Loucy (cell line): Measurements from ENCODE around the gene TBC1D22A.

Experiments
- H2AFZ ChIP-seq: fragments of 200-600 bp; sonication (generic); 2 replicates; pipeline ENCODE4 v1.6.0; 2016; ENCODE audit warnings: antibody characterized with exemption, mild to moderate bottlenecking, low read length, moderate library complexity
- H3F3A ChIP-seq: fragments of 200-600 bp; 2 replicates; pipeline ENCODE4 v1.6.0; 2016; ENCODE audit warnings: antibody characterized with exemption, low read depth, mild to moderate bottlenecking
- H3K27me3 ChIP-seq: fragments of 200-600 bp; sonication (generic); 2 replicates; pipeline ENCODE4 v1.6.1; 2014; ENCODE audit warnings: low read length, mild to moderate bottlenecking; ENCODE audit not compliant: insufficient read depth, poor library complexity, severe bottlenecking
- H3K36me3 ChIP-seq: fragments of 200-600 bp; sonication (generic); 2 replicates; pipeline ENCODE4 v1.6.1; 2016; ENCODE audit warnings: low read length; ENCODE audit not compliant: insufficient read depth
- H3K4me1 ChIP-seq: fragments of 200-600 bp; sonication (generic); 2 replicates; pipeline ENCODE4 v1.5.1; 2014; ENCODE audit warnings: low read length, mild to moderate bottlenecking; ENCODE audit not compliant: insufficient read depth, poor library complexity, severe bottlenecking
- H3K4me2 ChIP-seq: fragments of 200-600 bp; sonication (generic); 2 replicates; pipeline ENCODE4 v1.6.0; 2014; ENCODE audit warnings: antibody characterized with exemption, low read length, low read depth, mild to moderate bottlenecking; ENCODE audit not compliant: poor library complexity, severe bottlenecking
- H3K4me3 ChIP-seq: fragments of 200-600 bp; sonication (generic); 2 replicates; pipeline ENCODE4 v1.5.1; 2014; ENCODE audit warnings: low read length, mild to moderate bottlenecking, mixed read lengths; ENCODE audit not compliant: poor library complexity, severe bottlenecking
- H3K79me2 ChIP-seq: fragments of 200-600 bp; sonication (generic); 2 replicates; pipeline ENCODE4 v1.6.1; 2014; ENCODE audit warnings: low read length; ENCODE audit not compliant: insufficient read depth
- H3K9ac ChIP-seq: fragments of 200-600 bp; sonication (generic); 2 replicates; pipeline ENCODE4 v1.6.0; 2014; ENCODE audit warnings: mild to moderate bottlenecking, low read depth, low read length, moderate library complexity; ENCODE audit not compliant: poor library complexity, severe bottlenecking
- H3K9me2 ChIP-seq: fragments of 200-600 bp; sonication (generic); replicated peaks from 2 replicates; pipeline ENCODE4 v1.6.1; 2016; ENCODE audit warnings: low read depth, low read length, mixed read lengths
- H3K9me3 ChIP-seq: fragments of 200-600 bp; sonication (generic); 2 replicates; pipeline ENCODE4 v1.6.1; 2014; ENCODE audit warnings: mild to moderate bottlenecking, antibody characterized with exemption, low read length, low read depth; ENCODE audit not compliant: insufficient read depth
- H4K20me1 ChIP-seq: fragments of 200-600 bp; sonication (generic); 2 replicates; pipeline ENCODE4 v1.6.0; 2014; ENCODE audit warnings: antibody characterized with exemption, low read length, mild to moderate bottlenecking; ENCODE audit not compliant: insufficient read depth, poor library complexity, severe bottlenecking
- CTCF ChIP-seq: fragments of 200-600 bp; sonication (generic); conservative IDR thresholded peaks from 2 replicates; pipeline ENCODE4 v1.5.1; 2014; ENCODE audit warnings: mild to moderate bottlenecking, antibody characterized with exemption, low read length
- EZH2phosphoT487 ChIP-seq: fragments of 200-600 bp; IDR thresholded peaks from 2 replicates; pipeline ENCODE4 v1.6.1; 2018; ENCODE audit warnings: antibody characterized with exemption, mild to moderate bottlenecking, moderate library complexity, borderline replicate concordance

The TBC1D22A gene

GRCh38 chr22:47142427-47143046 lies 380.1 kb downstream of the TBC1D22A start:
- Histone ChIP-seq H3K4me2 (no peak overlapping the region), H3K79me2 (no peaks in the 10 kb centered on the region), H3K36me3 (no peaks in the 10 kb centered on the region; the same call in 1 of the 2 replicates), H3K4me3 (no peak overlapping the region), H3K27me3 (no peaks in the 10 kb centered on the region), H4K20me1 (no peaks in the 10 kb centered on the region), H2AFZ (no peak overlapping the region), H3K4me1 (no peaks in the 10 kb centered on the region), H3K9me2 (no peaks in the 10 kb centered on the region), H3K9ac (no peak overlapping the region), H3K9me3 (no peaks in the 10 kb centered on the region), H3F3A (no peaks in the 10 kb centered on the region)
- TF ChIP-seq EZH2phosphoT487 = no peak
- no peak for TF ChIP-seq CTCF

DNA sequence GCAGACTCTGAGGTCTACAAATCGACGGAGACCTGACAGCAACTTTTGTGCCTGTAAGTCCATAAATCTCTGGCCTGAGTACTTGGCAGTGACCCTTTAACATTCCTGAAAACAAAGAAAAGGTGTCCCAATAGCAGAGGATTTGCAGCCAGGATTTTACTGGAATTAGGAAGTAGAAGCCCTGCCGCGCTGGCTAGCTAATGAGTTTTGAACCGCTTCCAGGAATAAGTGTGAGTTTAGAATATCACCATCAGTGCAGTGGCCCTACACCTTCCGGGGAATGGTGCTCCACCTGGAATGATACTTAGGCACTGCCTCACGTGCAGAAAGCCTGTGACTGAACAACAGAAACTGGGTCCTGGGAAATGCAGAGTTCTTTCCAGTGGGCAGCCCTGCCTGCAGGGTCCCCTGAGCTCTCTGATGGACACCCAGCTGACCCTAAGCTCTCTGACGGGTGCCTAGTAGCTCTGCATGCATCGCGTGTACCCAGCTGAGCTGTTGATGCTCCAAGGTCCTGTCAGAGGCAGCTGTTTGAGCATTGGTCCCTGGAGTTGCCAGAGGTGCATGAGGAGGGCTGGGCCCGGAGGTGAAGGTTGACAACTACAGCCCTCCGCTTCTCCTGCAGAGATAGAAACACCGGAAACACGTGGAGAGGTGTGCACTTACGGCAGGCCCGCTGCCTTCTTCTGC lies 380.9 kb downstream of the TBC1D22A start:
- no peak overlapping the region for H3K9ac ChIP-seq
- H3K9me3 ChIP-seq = no peaks in the 10 kb centered on the region
- TF ChIP-seq CTCF (no peak), EZH2phosphoT487 (no peak)
- no peak overlapping the region for H3K4me3 ChIP-seq
- no peaks in the 10 kb centered on the region for H4K20me1 ChIP-seq
- H3K36me3 ChIP-seq = no peaks in the 10 kb centered on the region; the same call in 1 of the 2 replicates
- peaks cover under 1% of the 10 kb centered on the region for H3K4me1 ChIP-seq
- H3K4me2 ChIP-seq = no peak overlapping the region
- no peaks in the 10 kb centered on the region for H3K9me2 ChIP-seq
- H2AFZ ChIP-seq = no peak overlapping the region
- no peaks in the 10 kb centered on the region for H3K79me2 ChIP-seq
- no peaks in the 10 kb centered on the region for H3K27me3 ChIP-seq
- H3F3A ChIP-seq = no peaks in the 10 kb centered on the region

DNA sequence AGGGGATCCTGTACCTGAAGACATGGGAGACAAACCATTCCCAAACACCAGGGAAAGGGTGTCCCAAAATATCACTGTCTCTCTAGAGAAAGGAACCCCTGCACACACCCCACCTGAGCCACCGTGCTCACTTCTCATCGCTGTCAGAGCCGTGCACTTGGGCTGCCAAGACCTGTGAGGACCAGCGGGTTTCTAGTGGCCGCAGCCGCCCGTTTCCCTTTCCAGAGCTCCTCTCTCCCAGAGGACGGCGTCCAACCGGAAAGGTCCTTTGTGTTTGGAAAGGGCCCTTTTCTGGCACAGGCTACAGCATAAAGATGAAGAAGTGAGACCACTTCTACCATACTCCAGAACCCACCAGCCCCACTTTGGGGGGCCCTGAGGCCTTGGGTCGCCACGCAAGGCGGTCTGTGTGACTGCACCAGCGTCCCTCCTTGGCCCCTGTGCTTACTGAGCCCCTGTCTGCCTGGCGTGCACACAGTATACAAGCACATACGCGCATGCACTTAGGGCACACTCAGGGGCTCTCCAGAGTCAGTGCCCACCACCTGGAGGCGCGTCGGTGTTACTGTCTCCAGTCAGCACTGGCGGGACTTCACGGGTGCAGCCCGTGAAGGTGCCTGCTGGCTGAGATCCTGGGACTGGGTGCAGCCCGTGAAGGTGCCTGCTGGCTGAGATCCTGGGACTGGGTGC lies 381.8 kb downstream of the TBC1D22A start:
- H3K4me3 ChIP-seq = no peak overlapping the region
- no peak overlapping the region for H3K9ac ChIP-seq
- H3K4me2 ChIP-seq = no peak overlapping the region
- H3K9me2 ChIP-seq = no peaks in the 10 kb centered on the region
- no peak overlapping the region for H2AFZ ChIP-seq
- H3F3A ChIP-seq = no peaks in the 10 kb centered on the region
- H4K20me1 ChIP-seq = no peaks in the 10 kb centered on the region
- H3K4me1 ChIP-seq = peaks cover 5% of the 10 kb centered on the region
- H3K36me3 ChIP-seq = no peaks in the 10 kb centered on the region
- no peaks in the 10 kb centered on the region for H3K27me3 ChIP-seq
- no peaks in the 10 kb centered on the region for H3K79me2 ChIP-seq
- H3K9me3 ChIP-seq = no peaks in the 10 kb centered on the region
- TF ChIP-seq EZH2phosphoT487 = no peak
- no peak for TF ChIP-seq CTCF
